Measurements from ENCODE around the gene CRYL1.

- TF ChIP-seq CTCF (IDR thresholded peaks at IDR 0.05) (no peak), POLR2A (IDR thresholded peaks at IDR 0.05) (no peak), EP300 (IDR thresholded peaks at IDR 0.05) (no peak)
These were observed 83.3 kb downstream of the CRYL1 start for GRCh38 chr13:20442375-20442774.

Measured in sigmoid colon (tissue), 4 donors.